Parathyroid adenoma (tissue), 2 donors: ENCODE results near the gene TMPRSS15.

ENCODE experiments used
- H2AFZ ChIP-seq: fragments of 300-600 bp; sonication (generic); one replicate; pipeline ENCODE4 v1.7.0; 2017; ENCODE audit warnings: antibody characterized with exemption, mild to moderate bottlenecking
- H3K27ac ChIP-seq: fragments of 300-600 bp; sonication (generic); one replicate; pipeline ENCODE4 v1.7.0; 2017
- H3K27me3 ChIP-seq: fragments of 300-600 bp; sonication (generic); one replicate; pipeline ENCODE4 v1.7.0; 2017; ENCODE audit warnings: low read length; ENCODE audit not compliant: control insufficient read depth, insufficient read depth
- H3K36me3 ChIP-seq: fragments of 300-600 bp; sonication (generic); one replicate; pipeline ENCODE4 v1.7.0; 2017; ENCODE audit warnings: low read length; ENCODE audit not compliant: control insufficient read depth, insufficient read depth
- H3K4me1 ChIP-seq: fragments of 300-600 bp; sonication (generic); one replicate; pipeline ENCODE4 v1.7.0; 2017; ENCODE audit warnings: control low read depth
- H3K4me2 ChIP-seq: fragments of 300-600 bp; sonication (generic); one replicate; pipeline ENCODE4 v1.7.0; 2017; ENCODE audit warnings: low read length
- H3K4me3 ChIP-seq: fragments of 300-600 bp; sonication (generic); one replicate; pipeline ENCODE4 v1.7.0; 2017; ENCODE audit warnings: low read depth, low read length
- H3K79me2 ChIP-seq: fragments of 300-600 bp; sonication (generic); one replicate; pipeline ENCODE4 v1.7.0; 2017; ENCODE audit warnings: control low read depth
- H3K9ac ChIP-seq: fragments of 300-600 bp; sonication (generic); one replicate; pipeline ENCODE4 v1.7.0; 2017; ENCODE audit warnings: mild to moderate bottlenecking
- H3K9me3 ChIP-seq: fragments of 300-600 bp; sonication (generic); one replicate; pipeline ENCODE4 v1.7.0; 2017; ENCODE audit warnings: low read length; ENCODE audit not compliant: control insufficient read depth
- CTCF ChIP-seq: fragments of 300-600 bp; sonication (generic); IDR thresholded peaks from one replicate; pipeline ENCODE4 v1.7.0; 2017; ENCODE audit warnings: antibody characterized with exemption, mild to moderate bottlenecking
- donor health status: primary hyperparathyroidism.

Gene TMPRSS15

GRCh38 chr21:18403735-18404450 is at the start of gene TMPRSS15:
Gene TMPRSS15 (minus strand): TSS chr21:18403785. CDS start chr21:18403622, 163 bp downstream.
- no peak within 1 kb of the TSS for H3K4me2 ChIP-seq
- TF ChIP-seq CTCF: no peak
- H3K27me3 ChIP-seq: no peaks in the 10 kb centered on the region

GRCh38 chr21:18451670-18452069 is 48.1 kb upstream of the TMPRSS15 start:
- Histone ChIP-seq H3K4me2 (no peak overlapping the region), H3K27me3 (no peaks in the 10 kb centered on the region), H3K9me3 (no peaks in the 10 kb centered on the region), H3K27ac (no peak overlapping the region), H3K9ac (no peak overlapping the region), H3K4me1 (no peaks in the 10 kb centered on the region), H2AFZ (no peak overlapping the region), H3K79me2 (no peaks in the 10 kb centered on the region), H3K36me3 (no peaks in the 10 kb centered on the region), H3K4me3 (no peak overlapping the region)
- no peak for TF ChIP-seq CTCF

More at GRCh38 chr21:18403735-18404450, at the start of gene TMPRSS15:
- no peaks in the 10 kb centered on the region for H3K9me3 ChIP-seq
- H3K9ac ChIP-seq: no peak within 1 kb of the TSS
- no peak within 1 kb of the TSS for H3K27ac ChIP-seq
- no peaks in the 10 kb centered on the region for H3K79me2 ChIP-seq
- H2AFZ ChIP-seq: no peak within 1 kb of the TSS
- H3K4me1 ChIP-seq: no peaks in the 10 kb centered on the region
- no peaks in the 10 kb centered on the region for H3K36me3 ChIP-seq
- H3K4me3 ChIP-seq: no peak within 1 kb of the TSS

- no peak overlapping the region for H2AFZ ChIP-seq
- H3K9ac ChIP-seq: no peak overlapping the region
- H3K79me2 ChIP-seq: no peaks in the 10 kb centered on the region
- H3K9me3 ChIP-seq: no peaks in the 10 kb centered on the region
- H3K27me3 ChIP-seq: no peaks in the 10 kb centered on the region
- H3K4me3 ChIP-seq: no peak overlapping the region
- no peak overlapping the region for H3K27ac ChIP-seq
- H3K4me2 ChIP-seq: no peak overlapping the region
- no peaks in the 10 kb centered on the region for H3K4me1 ChIP-seq
- no peaks in the 10 kb centered on the region for H3K36me3 ChIP-seq
- no peak for TF ChIP-seq CTCF
These were observed 46.3 kb upstream of the TMPRSS15 start for GRCh38 chr21:18449605-18450550.

GRCh38 chr21:18443701-18444100 is 40.1 kb upstream of the TMPRSS15 start:
- H3K4me2 ChIP-seq: no peak overlapping the region
- H3K27me3 ChIP-seq: no peaks in the 10 kb centered on the region
- no peak overlapping the region for H3K4me3 ChIP-seq
- H3K79me2 ChIP-seq: no peaks in the 10 kb centered on the region
- no peak for TF ChIP-seq CTCF
- H3K36me3 ChIP-seq: no peaks in the 10 kb centered on the region
- no peak overlapping the region for H2AFZ ChIP-seq
- H3K27ac ChIP-seq: no peak overlapping the region
- H3K9ac ChIP-seq: no peak overlapping the region
- H3K9me3 ChIP-seq: no peaks in the 10 kb centered on the region
- H3K4me1 ChIP-seq: no peaks in the 10 kb centered on the region
